B cell (primary cell): ENCODE results near the gene EEF1AKMT2. TPM values are rescaled to one million over a fixed set of nuclear protein-coding genes. Genes with fewer than 3 reads are reported as not detected.

Experiments used
- polyA plus RNA-seq: library from polyadenylated mRNA; depleted of rRNA; stranded (reverse); fragments of >200 nt; gene quantifications from 2 replicates; pipeline ENCODE4 v1.2.3, GENCODE V29; 2012
- small RNA-seq: library from RNA; depleted of rRNA; stranded (forward); fragments of <200 nt; gene quantifications from one replicate; pipeline ENCODE3, GENCODE V24; 2012; ENCODE audit warnings: low replicate concordance, low read depth; ENCODE audit not compliant: insufficient read length
- total RNA-seq, 2 donors: library from RNA; stranded (reverse); fragments of 120-200 nt in 1 of 2; gene quantifications; 1 replicate in 1 of 2; 2 replicates in 1 of 2; pipeline versions ENCODE4 v1.2.3 to v1.2.4, GENCODE V29; 2013 to 2022

The EEF1AKMT2 gene
- total and polyA plus RNA-seq, 2 donors (not counting 1 experiment from before 2014, with no cell fraction given), result 8.8 to 15.0 TPM

Small RNA genes within 50 kb of the gene (small RNA-seq; reads per million reads assigned to genes)
- not detected for gene RF00019

Other genes with a start within 250 kb of the EEF1AKMT2 start
- 186 and 187 TPM in 2 replicates for gene FAM53B, start 47.5 kb downstream of the EEF1AKMT2 start, total RNA-seq
- gene FAM53B, start 47.5 kb downstream of the EEF1AKMT2 start, polyA plus RNA-seq, result 51.2 and 62.8 TPM in 2 replicates
- 19.0 and 19.4 TPM in 2 replicates for gene ABRAXAS2, start 9.9 kb upstream of the EEF1AKMT2 start, total RNA-seq
- gene ABRAXAS2, start 9.9 kb upstream of the EEF1AKMT2 start, polyA plus RNA-seq, result 6.6 and 7.9 TPM in 2 replicates
- gene ZRANB1, start 150.2 kb upstream of the EEF1AKMT2 start, total RNA-seq, result 28.0 and 29.7 TPM in 2 replicates
- gene ZRANB1, start 150.2 kb upstream of the EEF1AKMT2 start, polyA plus RNA-seq, result 6.5 and 8.4 TPM in 2 replicates